ENCODE measurements around the gene NUCB2.

- TF ChIP-seq, protein P1, sequence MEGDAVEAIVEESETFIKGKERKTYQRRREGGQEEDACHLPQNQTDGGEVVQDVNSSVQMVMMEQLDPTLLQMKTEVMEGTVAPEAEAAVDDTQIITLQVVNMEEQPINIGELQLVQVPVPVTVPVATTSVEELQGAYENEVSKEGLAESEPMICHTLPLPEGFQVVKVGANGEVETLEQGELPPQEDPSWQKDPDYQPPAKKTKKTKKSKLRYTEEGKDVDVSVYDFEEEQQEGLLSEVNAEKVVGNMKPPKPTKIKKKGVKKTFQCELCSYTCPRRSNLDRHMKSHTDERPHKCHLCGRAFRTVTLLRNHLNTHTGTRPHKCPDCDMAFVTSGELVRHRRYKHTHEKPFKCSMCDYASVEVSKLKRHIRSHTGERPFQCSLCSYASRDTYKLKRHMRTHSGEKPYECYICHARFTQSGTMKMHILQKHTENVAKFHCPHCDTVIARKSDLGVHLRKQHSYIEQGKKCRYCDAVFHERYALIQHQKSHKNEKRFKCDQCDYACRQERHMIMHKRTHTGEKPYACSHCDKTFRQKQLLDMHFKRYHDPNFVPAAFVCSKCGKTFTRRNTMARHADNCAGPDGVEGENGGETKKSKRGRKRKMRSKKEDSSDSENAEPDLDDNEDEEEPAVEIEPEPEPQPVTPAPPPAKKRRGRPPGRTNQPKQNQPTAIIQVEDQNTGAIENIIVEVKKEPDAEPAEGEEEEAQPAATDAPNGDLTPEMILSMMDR (IDR thresholded peaks at IDR 0.05; ENCODE audit: low read depth, low read length) = no peak
- TF ChIP-seq POLR2A (IDR thresholded peaks at IDR 0.05; ENCODE audit: extremely low read depth, insufficient read length) = no peak
Measured at GRCh38 chr11:17379383-17380180, 103.0 kb downstream of the NUCB2 start.
